NCI-H2029 treated with DMSO at 0.1 percent for 48 hours (cell line): ENCODE data around the gene TCF7L1.

Experiments used
- DNase-seq: peaks from one replicate; lab custom pipeline; 2025; lab: John Stamatoyannopoulos, UW

The TCF7L1 gene

GRCh38 chr2:85255456-85255812 is 122.2 kb downstream of the TCF7L1 start:
- no peak for DNase-seq

GRCh38 chr2:85255813-85256594 is 122.8 kb downstream of the TCF7L1 start:
- DNase-seq = no peak

GRCh38 chr2:85257359-85257969 is 124.3 kb downstream of the TCF7L1 start:
- DNase-seq = no peak

- DNase-seq = no peak
Measured at GRCh38 chr2:85257970-85258605, 124.9 kb downstream of the TCF7L1 start.

- no peak for DNase-seq
Measured at GRCh38 chr2:85259101-85259590, 126.0 kb downstream of the TCF7L1 start.

- DNase-seq = no peak
Measured at GRCh38 chr2:85259879-85260278, 126.7 kb downstream of the TCF7L1 start.

- DNase-seq = no peak
Measured at GRCh38 chr2:85263591-85263990, 130.4 kb downstream of the TCF7L1 start.

- no peak for DNase-seq
Measured at GRCh38 chr2:85264471-85264870, 131.3 kb downstream of the TCF7L1 start.

- DNase-seq = no peak
Measured at GRCh38 chr2:85265304-85265703, 132.1 kb downstream of the TCF7L1 start.

- DNase-seq = no peak
Measured at GRCh38 chr2:85266146-85267041, 133.2 kb downstream of the TCF7L1 start.

GRCh38 chr2:85269959-85270358 is 136.8 kb downstream of the TCF7L1 start:
- DNase-seq = peak; percentile 90

- DNase-seq = no peak
Measured at GRCh38 chr2:85272357-85272756, 139.2 kb downstream of the TCF7L1 start.

GRCh38 chr2:85273738-85274731 is 140.8 kb downstream of the TCF7L1 start:
- no peak for DNase-seq

GRCh38 chr2:85275984-85276540 is 142.9 kb downstream of the TCF7L1 start:
- DNase-seq = no peak

GRCh38 chr2:85276571-85277118 is 143.5 kb downstream of the TCF7L1 start:
- DNase-seq = no peak

GRCh38 chr2:85277416-85278158 is 144.4 kb downstream of the TCF7L1 start:
- DNase-seq = no peak

GRCh38 chr2:85278361-85278760 is 145.2 kb downstream of the TCF7L1 start:
- DNase-seq = no peak

- no peak for DNase-seq
Measured at GRCh38 chr2:85281553-85281952, 148.4 kb downstream of the TCF7L1 start.

- no peak for DNase-seq
Measured at GRCh38 chr2:85282914-85283313, 149.7 kb downstream of the TCF7L1 start.
